Epithelial cell of esophagus (primary cell): ENCODE results near the gene MMP27.

Experiments used
- DNase-seq: peaks from one replicate; pipeline ENCODE4 v3.0.0; 2010; ENCODE audit warnings: low read depth
- H3K4me3 ChIP-seq: 2 replicates; pipeline ENCODE4 v1.5.1; 2011; ENCODE audit warnings: mild to moderate bottlenecking, low read length, control low read depth
- TF ChIP-seq, protein P1 (sequence below): IDR thresholded peaks from 2 replicates; pipeline ENCODE4 v1.5.1; 2011; ENCODE audit warnings: low read depth, mild to moderate bottlenecking, low read length, control low read depth, inconsistent platforms; ENCODE audit not compliant: insufficient read depth; ENCODE audit errors: missing control alignments

The MMP27 gene

DNA sequence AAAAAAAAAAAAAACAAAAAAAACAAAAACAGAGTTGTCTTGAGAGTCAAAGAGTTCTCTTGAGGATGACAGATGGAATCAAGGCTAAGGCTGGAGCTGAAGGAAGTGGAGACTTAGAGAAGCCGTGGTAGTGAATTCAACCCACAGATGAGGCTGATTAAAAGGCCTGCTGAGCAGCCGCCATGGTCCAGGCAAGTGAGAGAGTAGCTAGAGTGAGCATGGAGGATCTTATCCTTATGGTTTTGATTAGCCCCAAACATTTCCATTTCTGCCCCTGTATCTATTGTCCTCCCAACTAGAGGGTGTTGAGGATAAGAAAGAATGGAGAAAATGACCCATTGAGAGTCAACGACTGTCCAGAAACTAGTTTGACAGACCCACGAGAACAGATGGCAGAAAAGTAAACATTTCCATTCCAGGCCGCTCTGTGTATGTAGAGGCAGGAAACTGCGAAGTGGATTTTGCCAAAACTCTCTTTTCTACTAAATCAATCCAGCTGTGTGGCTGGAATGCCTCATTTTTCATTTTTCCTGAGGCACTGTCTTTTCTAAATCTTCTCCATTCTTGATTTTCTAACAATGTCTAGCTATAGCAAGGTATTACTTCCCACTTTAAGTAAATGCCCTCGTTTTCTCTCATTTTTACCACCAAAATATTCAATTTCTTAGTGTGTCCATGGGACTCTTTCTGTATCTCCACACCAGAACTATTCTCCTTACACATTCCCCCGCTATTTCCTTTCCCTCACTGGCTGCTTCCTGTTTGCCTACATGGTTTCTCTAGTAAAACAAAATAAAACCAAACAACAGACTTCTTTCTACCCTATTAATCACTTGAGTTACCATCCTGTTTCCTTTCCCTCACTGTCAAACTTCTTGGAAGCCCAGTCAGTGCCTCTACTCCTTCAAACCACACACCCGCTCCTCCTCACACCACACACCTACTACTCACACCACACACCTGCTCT, 24.6 kb upstream of the MMP27 start:
- DNase-seq: no peak
- no peak overlapping the region for H3K4me3 ChIP-seq

DNA sequence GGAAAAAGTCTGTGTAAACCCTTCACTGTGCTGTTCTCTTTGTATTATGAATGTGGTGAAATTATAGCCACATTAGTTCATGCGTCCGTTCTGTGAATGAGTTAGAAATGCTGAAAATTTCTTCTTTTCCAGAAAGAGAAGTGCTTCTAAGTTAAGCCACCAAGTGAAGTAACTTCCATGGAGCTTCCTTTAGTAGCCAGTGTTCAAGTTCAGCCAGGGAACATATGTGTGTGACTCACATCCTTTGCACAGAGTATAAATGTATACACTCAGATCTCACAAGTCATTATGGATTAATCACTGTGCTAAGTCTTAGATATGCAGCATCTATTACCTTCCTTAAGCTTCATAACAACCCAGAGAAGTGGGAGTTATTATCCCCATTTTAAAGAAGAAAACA, 22.3 kb upstream of the MMP27 start:
- TF ChIP-seq, protein P1, sequence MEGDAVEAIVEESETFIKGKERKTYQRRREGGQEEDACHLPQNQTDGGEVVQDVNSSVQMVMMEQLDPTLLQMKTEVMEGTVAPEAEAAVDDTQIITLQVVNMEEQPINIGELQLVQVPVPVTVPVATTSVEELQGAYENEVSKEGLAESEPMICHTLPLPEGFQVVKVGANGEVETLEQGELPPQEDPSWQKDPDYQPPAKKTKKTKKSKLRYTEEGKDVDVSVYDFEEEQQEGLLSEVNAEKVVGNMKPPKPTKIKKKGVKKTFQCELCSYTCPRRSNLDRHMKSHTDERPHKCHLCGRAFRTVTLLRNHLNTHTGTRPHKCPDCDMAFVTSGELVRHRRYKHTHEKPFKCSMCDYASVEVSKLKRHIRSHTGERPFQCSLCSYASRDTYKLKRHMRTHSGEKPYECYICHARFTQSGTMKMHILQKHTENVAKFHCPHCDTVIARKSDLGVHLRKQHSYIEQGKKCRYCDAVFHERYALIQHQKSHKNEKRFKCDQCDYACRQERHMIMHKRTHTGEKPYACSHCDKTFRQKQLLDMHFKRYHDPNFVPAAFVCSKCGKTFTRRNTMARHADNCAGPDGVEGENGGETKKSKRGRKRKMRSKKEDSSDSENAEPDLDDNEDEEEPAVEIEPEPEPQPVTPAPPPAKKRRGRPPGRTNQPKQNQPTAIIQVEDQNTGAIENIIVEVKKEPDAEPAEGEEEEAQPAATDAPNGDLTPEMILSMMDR: no peak
- H3K4me3 ChIP-seq: no peak overlapping the region
- DNase-seq: peak; percentile 85

More for the DNA sequence above, 24.6 kb upstream of the MMP27 start:
- TF ChIP-seq, protein P1: no peak

DNA sequence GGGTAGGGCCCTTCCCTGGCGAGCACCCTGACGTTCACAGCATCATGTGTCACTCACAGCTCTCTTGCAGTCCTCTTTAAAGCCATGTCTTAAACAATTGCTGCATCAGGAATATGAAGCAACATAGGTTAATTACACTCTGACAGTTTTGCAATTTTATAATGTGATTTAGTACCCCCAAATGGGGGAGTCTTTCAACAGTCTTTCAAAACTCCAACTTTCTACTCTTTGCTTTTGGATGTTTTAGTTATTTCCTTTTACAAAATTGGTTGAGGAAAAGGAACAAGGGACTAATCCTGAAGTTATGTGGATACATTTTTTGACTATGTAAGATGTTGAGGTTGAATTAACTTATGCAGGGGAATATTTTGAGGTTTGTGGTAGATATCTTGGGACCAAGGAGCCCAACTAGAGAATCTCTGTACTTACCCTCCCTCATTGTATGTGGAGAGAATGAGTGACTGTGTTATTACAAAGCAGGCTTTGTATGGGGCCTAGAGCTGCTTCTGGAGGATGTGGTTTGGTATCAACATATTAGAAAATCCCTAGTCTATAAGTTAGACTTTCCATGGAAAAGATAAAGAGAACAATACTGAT, 19.4 kb upstream of the MMP27 start, which contains the start of gene MMP8:
Gene MMP8 (minus strand): TSS at position 51 of the 597 bp plus-strand sequence. CDS start 99 bp downstream, outside the sequence.
- no peak for DNase-seq
- no peak within 1 kb of the TSS for H3K4me3 ChIP-seq
- TF ChIP-seq, protein P1: no peak

DNA sequence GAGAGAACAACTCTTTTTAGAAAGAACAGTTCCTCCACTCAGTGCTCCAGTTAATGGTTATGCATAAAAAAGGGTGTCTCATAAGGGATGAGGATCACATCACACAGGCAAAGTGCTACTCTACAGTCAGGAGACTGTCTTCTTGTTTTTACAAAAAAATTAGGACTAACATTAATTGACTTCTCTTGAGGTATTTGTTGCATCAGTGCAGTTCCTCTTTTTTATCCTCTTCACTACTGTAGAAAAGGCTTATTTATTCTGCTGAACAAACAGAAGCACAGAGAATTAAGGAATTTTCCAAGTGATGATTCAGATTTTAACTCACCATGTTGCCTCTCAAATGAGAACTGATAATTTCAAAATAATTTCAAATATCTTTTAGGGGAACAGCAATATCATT, 17.3 kb upstream of the MMP27 start:
- DNase-seq: no peak
- H3K4me3 ChIP-seq: no peak overlapping the region
- TF ChIP-seq, protein P1: no peak

DNA sequence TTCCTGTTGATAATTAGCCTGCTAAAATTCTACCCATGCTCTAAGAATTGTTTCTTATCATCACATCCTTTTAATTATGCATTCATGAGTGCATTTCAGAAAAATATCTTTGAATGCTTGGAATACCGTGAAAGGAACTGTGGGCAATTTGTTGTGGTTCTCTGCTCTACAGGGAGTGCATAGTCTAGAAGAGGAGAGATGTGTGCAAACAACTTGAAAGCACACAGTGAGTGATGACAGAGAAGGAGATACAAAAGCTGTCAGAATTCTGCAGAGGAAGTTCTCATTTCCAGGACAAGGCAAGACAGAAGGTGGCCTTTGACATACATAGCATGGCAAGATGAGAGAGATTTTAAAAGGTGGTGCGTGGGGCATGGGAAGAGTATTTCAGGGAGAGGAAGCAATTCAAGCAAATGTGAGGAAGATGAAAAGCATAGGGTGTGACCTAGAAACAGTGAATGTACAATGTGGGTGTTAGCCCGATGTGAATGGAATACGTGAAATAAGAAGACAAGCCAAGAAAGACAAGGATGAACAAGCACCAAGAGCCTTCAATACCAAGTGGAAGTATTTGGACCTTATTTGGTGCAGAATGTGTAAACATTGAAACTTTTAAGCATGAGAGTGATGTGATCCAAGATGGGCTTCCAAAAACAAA, 14.2 kb upstream of the MMP27 start:
- TF ChIP-seq, protein P1: no peak
- DNase-seq: no peak
- no peak overlapping the region for H3K4me3 ChIP-seq

DNA sequence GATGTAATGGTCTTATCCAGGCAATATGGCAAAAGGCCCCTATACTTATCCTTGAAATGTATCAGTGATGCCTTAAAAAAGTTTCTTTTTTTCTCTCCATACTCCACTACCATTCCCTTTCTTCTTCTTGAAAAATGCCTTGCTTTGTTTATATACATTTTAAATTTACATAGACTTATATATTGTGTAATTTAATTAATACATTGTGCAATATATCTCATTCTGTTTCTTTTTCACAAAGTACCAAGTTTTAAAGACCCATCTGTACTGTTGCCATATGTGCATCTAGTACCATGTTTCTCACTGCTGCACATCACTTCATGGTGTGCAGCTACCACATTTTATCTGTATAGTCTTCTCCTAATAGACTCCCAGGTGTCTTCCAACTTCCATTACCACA, 11.7 kb upstream of the MMP27 start:
- no peak overlapping the region for H3K4me3 ChIP-seq
- TF ChIP-seq, protein P1: no peak
- DNase-seq: no peak
